Subcutaneous abdominal adipose tissue (tissue), 5 donors: ENCODE results near the gene FUOM.

Source experiments
- H3K27ac ChIP-seq: one replicate; pipeline ENCODE4 v1.7.0; 2013; ENCODE audit warnings: low read depth, mild to moderate bottlenecking, inconsistent platforms, low read length, moderate library complexity
- H3K27me3 ChIP-seq, 5 donors: one replicate each; pipeline ENCODE4 v1.7.0; 2013; ENCODE audit warnings: low read length in 5 of 5, inconsistent platforms in 1 of 5; ENCODE audit not compliant: control insufficient read depth in 5 of 5, insufficient read depth in 4 of 5
- H3K36me3 ChIP-seq, 5 donors: one replicate each; pipeline ENCODE4 v1.7.0; 2013; ENCODE audit warnings: low read length in 5 of 5; ENCODE audit not compliant: control insufficient read depth in 5 of 5, insufficient read depth in 5 of 5
- H3K4me1 ChIP-seq, 5 donors: one replicate each; pipeline ENCODE4 v1.7.0; 2013; ENCODE audit warnings: low read length in 5 of 5, mild to moderate bottlenecking in 3 of 5, moderate library complexity in 1 of 5; ENCODE audit not compliant: control insufficient read depth in 5 of 5, insufficient read depth in 5 of 5
- H3K4me3 ChIP-seq, 5 donors: one replicate each; pipeline ENCODE4 v1.7.0; 2013; ENCODE audit warnings: low read length in 5 of 5, low read depth in 1 of 5
- H3K9ac ChIP-seq, 5 donors: one replicate each; pipeline ENCODE4 v1.7.0; 2013; ENCODE audit warnings: low read length in 5 of 5, mild to moderate bottlenecking in 4 of 5, moderate library complexity in 3 of 5
- H3K9me3 ChIP-seq, 5 donors: one replicate each; pipeline ENCODE4 v1.7.0; 2013; ENCODE audit warnings: low read length in 5 of 5; ENCODE audit not compliant: control insufficient read depth in 5 of 5
- donor health status: healthy.
- donor health status: healthy.
- donor health status: healthy.
- donor health status: healthy.
- donor health status: healthy.

The FUOM gene

DNA sequence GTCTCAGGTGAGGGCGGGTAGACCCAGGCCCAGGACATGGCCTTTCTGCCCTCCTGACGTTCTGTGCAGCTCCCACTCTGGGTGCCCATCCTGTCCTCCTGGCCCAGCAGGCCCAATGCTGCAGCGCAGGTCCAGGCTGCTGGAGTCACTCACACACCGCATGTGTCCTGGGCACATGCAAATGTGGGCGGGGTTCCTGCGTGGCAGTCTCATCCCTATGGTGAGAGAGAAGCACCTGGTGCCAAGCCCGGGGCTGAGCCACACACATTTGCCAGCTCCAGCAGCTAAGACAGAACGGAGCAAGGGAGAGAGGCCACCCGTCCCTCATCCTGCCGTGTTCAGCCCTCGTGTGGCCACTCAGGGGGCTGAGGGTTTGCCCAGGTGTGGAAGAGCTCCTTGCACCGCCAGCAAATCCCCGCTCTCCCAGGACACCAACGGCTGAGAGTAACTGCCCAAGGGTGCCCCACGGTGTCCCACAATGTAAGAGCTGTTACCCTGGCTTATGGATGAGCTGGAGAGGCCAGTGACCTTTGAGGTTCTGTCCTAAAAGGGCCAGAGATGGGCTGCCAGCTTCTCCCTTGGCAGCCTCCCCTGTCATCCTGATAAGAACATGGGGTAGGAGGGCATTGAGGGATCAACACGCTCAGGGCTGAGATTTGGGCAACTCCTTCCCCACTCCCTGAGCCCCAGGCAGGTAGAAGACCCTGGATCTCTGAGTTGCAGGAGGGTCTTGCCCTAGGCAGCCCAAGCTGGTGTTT lies 4.4 kb downstream of the FUOM start:
- H3K27me3 ChIP-seq: peaks cover 6 to 20% (median 17%) of the 10 kb centered on the region in 5 donors
- H3K4me1 ChIP-seq: peaks cover 0 to 33% (median 20%) of the 10 kb centered on the region in 5 donors

DNA sequence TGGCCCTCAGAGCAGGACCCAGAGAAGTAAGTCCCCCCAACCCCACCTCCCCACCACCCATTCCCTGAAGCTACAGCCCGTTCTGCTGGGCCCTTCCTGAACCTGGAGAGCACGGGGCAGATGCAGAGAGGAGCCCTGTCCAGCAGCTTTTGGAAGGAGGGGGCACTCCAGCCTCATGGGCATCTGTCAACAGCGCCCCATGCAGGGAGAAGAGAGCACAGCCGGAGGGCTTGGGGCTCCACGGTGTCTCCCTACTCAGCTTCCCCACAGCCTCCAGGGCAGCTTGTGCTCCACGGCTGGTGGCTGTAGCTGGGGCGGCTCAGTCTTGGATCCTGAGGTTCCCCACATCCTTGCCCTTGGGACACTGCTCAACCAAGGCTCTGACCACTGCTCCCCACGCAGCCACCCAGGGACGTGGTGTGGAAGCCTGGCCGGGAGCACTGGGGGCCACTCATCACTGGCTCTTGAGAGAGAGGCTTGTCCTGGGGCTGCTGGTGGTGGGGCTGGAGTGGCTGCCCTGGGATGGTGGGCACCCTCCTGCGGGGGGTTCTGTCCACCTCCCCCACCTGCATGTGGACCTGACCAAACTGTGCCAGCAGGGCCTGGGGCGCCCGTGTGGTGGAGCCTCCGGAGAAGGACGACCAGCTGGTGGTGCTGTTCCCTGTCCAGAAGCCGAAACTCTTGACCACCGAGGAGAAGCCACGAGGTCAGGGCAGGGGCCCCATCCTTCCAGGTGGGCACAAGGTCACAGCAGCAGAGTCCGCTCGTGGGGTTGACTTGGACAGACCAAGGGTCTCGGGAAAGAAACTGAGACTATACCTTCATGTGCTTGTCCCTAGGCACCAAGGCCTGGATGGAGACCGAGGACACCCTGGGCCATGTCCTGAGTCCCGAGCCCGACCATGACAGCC lies 6.2 kb downstream of the FUOM start:
- H3K9ac ChIP-seq: no peak overlapping the region
- H3K27me3 ChIP-seq: peaks cover 6 to 32% (median 24%) of the 10 kb centered on the region in 5 donors
- no peaks in the 10 kb centered on the region for H3K9me3 ChIP-seq
- H3K4me1 ChIP-seq: peaks cover 0 to 26% (median 13%) of the 10 kb centered on the region in 5 donors
- H3K27ac ChIP-seq: no peak overlapping the region
- H3K36me3 ChIP-seq: peaks cover 0 to 9% (median 0%) of the 10 kb centered on the region in 5 donors
- H3K4me3 ChIP-seq: no peak overlapping the region

More for the DNA sequence above, 4.4 kb downstream of the FUOM start:
- H3K36me3 ChIP-seq: peaks cover 0 to 9% (median 0%) of the 10 kb centered on the region in 5 donors
- H3K27ac ChIP-seq: no peak overlapping the region
- H3K9me3 ChIP-seq: no peaks in the 10 kb centered on the region
- no peak overlapping the region for H3K4me3 ChIP-seq
- H3K9ac ChIP-seq: no peak overlapping the region

DNA sequence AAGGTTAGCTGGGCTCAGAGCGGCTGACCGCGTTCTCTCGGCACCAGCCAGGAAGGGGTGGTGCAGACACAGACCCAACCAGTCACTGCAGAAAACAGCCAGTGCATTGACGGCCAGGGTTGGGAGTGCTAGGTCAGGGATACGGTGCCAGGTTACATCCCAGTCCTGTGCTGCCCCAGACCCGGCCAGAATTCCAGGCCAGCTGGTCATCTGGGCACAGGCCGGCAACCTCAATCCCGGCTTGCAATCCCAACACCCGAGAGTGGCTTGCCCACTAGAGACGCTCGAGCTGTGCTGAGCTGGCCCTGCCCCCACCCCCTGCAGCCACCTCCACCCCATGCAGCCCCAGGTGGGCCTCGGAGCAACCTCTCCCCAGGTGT lies 6.9 kb downstream of the FUOM start:
- H3K4me1 ChIP-seq: peaks cover 0 to 18% (median 6%) of the 10 kb centered on the region in 5 donors
- peaks cover 0 to 9% (median 0%) of the 10 kb centered on the region in 5 donors for H3K36me3 ChIP-seq
- H3K4me3 ChIP-seq: no peak overlapping the region
- H3K9me3 ChIP-seq: no peaks in the 10 kb centered on the region
- no peak overlapping the region for H3K27ac ChIP-seq
- H3K27me3 ChIP-seq: peaks cover 6 to 38% (median 26%) of the 10 kb centered on the region in 5 donors
- peak overlapping the region in 1 of 5 donors; percentile 11 for H3K9ac ChIP-seq

DNA sequence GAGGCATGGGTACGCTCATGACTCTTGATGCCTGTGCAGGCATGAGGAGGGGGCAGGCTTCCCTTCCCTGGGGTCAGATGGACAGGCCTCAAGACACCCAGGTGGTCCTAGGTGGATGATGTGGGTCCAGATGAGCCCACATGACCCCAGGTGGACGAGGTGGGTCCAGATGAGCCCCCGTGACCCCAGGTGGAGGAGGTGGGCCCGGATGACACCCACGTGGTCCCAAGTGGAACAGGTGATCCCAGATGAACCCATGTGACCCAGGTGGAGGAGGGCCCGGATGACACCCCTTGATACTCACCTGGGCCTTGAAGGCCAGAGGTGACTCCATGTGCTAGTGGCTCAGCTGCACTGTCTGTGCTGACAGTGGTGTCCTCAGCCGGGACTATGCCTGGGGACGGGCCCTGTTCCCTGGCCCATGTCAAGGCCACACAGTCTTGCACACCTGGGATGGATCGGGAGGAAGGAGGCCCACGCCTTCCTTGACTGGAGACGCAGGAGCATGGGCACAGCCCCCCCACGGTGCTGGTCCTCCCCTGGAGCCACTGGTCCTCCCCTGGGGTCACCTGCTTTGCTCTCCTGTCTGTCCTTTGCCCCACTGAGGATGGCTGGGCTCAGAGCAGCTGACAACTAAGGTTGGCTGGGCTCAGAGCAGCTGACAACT lies 7.4 kb downstream of the FUOM start:
- Histone ChIP-seq H3K4me1 (peaks cover 0 to 14% (median 4%) of the 10 kb centered on the region in 5 donors), H3K27ac (no peak overlapping the region), H3K9me3 (no peaks in the 10 kb centered on the region), H3K4me3 (no peak overlapping the region), H3K27me3 (peaks cover 6 to 41% (median 26%) of the 10 kb centered on the region in 5 donors), H3K9ac (peak overlapping the region in 1 of 5 donors; percentile 11), H3K36me3 (peaks cover 0 to 9% (median 0%) of the 10 kb centered on the region in 5 donors)

DNA sequence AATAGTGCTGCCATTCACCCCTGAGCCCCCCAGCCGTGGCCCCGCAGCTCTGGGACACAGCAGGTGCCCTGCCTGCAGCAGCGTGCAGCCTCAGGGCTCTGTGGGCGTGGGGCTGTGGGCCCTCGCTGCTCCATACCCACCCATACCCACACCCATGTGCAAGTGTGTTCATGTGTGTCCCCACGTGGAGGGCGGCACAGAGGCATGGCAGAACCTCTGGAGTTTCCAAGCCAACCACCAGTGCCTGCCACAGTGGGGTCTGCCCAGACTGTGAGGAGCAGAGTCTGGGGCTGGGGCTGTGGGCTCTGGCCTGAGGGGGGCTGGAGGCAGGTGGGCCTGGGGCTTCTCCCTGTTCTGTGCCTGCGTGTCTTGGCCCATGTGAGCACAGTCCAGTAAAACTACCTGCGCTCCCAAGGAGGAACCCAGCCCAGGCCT lies 8.2 kb downstream of the FUOM start:
- peaks cover 0 to 3% (median 0%) of the 10 kb centered on the region in 5 donors for H3K36me3 ChIP-seq
- H3K4me3 ChIP-seq: no peak overlapping the region
- H3K9me3 ChIP-seq: no peaks in the 10 kb centered on the region
- no peak overlapping the region for H3K27ac ChIP-seq
- H3K4me1 ChIP-seq: peaks cover 0 to 14% (median 4%) of the 10 kb centered on the region in 5 donors
- H3K9ac ChIP-seq: no peak overlapping the region
- peaks cover 6 to 45% (median 31%) of the 10 kb centered on the region in 5 donors for H3K27me3 ChIP-seq

DNA sequence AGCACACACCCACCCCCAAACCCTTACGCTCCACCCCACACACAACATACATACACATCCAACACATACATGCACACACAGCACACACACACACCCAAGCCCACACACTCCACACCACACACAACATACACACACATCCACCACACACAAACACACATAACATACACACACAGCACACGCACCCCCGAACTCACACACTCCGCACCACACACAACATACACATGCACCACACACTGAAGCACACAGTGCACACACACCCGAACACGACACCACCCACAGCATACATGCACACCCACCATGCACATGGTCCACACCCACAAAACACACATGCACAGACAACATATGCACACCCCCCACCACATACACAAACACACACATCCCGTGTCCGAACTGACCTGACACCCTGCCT lies 8.7 kb downstream of the FUOM start:
- Histone ChIP-seq H3K9me3 (no peaks in the 10 kb centered on the region), H3K4me3 (no peak overlapping the region), H3K9ac (no peak overlapping the region), H3K27ac (no peak overlapping the region), H3K36me3 (no peaks in the 10 kb centered on the region), H3K4me1 (peaks cover 0 to 14% (median 4%) of the 10 kb centered on the region in 5 donors), H3K27me3 (peaks cover 6 to 47% (median 33%) of the 10 kb centered on the region in 5 donors)

DNA sequence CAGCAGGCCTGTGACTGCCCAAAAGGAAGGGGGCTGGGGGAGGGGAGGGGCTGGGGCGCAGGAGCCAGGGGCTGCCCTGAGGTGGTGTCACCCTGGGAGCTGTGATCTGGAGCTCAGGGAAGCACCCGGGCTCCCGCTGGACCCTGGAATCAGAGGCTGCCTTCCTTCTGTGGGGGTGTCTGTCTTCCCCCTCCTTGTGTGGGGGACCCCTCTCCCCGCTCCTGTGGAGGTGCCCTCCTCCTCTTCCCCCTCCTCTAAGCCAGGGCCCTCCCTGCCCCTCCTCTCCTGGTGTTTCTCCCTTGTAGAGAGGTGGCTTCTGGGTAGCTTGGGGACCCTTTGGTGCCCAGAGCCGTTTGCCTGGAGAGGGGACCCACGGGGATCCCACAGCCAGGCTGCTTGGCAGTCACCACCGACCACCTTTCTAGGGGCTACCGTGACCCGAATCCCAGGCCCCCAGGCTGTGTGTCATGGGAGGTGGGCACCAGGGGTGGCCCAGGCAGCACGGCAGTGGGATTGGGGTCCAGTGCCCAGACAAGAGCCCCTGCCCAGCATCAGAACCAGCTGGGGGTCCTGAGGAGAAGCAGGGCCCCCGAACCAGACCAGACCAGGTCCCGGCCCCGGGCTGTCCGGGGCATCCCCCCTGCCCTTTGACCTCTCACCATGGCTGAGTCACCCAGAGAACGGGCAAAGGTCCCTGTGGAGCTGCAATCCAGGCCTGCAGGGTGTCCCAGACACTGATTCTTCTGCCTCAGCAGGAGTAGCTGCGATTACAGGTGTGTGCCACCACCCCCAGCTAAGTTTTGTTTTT lies 9.9 kb downstream of the FUOM start:
- H3K36me3 ChIP-seq: no peaks in the 10 kb centered on the region
- peaks cover 11 to 54% (median 40%) of the 10 kb centered on the region in 5 donors for H3K27me3 ChIP-seq
- H3K4me3 ChIP-seq: no peak overlapping the region
- H3K9ac ChIP-seq: no peak overlapping the region
- no peak overlapping the region for H3K27ac ChIP-seq
- H3K9me3 ChIP-seq: no peaks in the 10 kb centered on the region
- peaks cover 0 to 14% (median 4%) of the 10 kb centered on the region in 5 donors for H3K4me1 ChIP-seq

DNA sequence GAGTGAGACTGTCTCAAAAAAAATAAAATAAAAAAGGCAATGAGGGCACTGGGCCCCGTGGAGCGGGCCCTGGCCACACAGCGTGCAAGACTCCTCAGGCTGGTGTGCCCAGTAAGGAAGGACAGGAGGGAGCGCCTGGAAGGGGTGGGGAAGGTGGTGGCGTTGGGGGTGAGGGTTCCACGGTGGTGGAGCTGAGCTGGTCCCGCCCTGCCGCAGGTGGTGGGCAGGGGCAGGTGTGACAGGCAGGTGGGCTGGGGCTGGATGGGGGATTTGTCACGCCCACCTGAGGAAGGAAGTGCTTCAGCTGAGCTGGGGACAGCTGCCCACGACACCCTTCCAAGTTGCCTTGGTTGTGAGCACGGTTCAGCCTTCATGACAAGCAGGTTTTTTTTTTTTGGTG lies 11.4 kb downstream of the FUOM start:
- H3K27ac ChIP-seq: no peak overlapping the region
- peaks cover 0 to 14% (median 4%) of the 10 kb centered on the region in 5 donors for H3K4me1 ChIP-seq
- H3K36me3 ChIP-seq: no peaks in the 10 kb centered on the region
- H3K27me3 ChIP-seq: peaks cover 11 to 62% (median 38%) of the 10 kb centered on the region in 5 donors
- no peaks in the 10 kb centered on the region for H3K9me3 ChIP-seq
- H3K4me3 ChIP-seq: no peak overlapping the region
- no peak overlapping the region for H3K9ac ChIP-seq

DNA sequence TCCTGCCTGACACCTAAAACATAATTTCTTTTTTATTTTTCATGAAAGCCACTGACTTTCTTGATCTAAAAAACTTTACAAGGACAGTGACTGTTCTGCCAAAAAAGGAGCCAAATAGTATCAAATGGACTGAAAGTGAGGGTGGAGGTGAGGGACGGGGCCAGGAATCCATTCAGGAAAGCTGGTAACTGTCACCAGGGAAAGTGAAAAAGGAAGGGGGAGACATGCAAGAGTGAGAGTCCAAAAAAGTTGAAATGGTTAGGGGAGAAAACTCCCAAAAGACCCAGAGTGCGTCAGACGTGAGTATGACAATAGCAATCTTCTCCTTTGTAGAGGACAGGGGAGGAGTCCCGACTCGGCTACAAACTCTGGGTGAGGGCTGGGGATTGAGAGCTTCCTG lies 13.6 kb downstream of the FUOM start:
- Histone ChIP-seq H3K9me3 (no peaks in the 10 kb centered on the region), H3K9ac (no peak overlapping the region), H3K27me3 (peaks cover 5 to 60% (median 31%) of the 10 kb centered on the region in 5 donors), H3K4me1 (peaks cover 0 to 6% (median 3%) of the 10 kb centered on the region in 5 donors), H3K27ac (no peak overlapping the region), H3K4me3 (no peak overlapping the region), H3K36me3 (no peaks in the 10 kb centered on the region)
